Stomach smooth muscle (tissue), 2 donors: ENCODE results near the gene ROMO1.
A peak's percentile ranks its signal among the peaks of the same experiment; 100 is the strongest.

Source experiments
- H3K27ac ChIP-seq: one replicate; pipeline ENCODE4 v1.7.0; 2013; ENCODE audit warnings: mild to moderate bottlenecking, low read length, inconsistent platforms
- H3K27me3 ChIP-seq, 2 donors: one replicate each; pipeline ENCODE4 v1.7.0; 2013; ENCODE audit warnings: low read length in 2 of 2; ENCODE audit not compliant: insufficient read depth in 2 of 2, control insufficient read depth in 1 of 2
- H3K36me3 ChIP-seq, 2 donors: one replicate each; pipeline ENCODE4 v1.7.0; 2013; ENCODE audit warnings: low read length in 2 of 2; ENCODE audit not compliant: control insufficient read depth in 2 of 2, insufficient read depth in 2 of 2
- H3K4me1 ChIP-seq: one replicate; pipeline ENCODE4 v1.7.0; 2013; ENCODE audit warnings: low read length; ENCODE audit not compliant: control insufficient read depth, insufficient read depth
- H3K4me3 ChIP-seq, 2 donors: one replicate each; pipeline ENCODE4 v1.7.0; 2013; ENCODE audit warnings: low read length in 2 of 2
- H3K9ac ChIP-seq, 2 donors: one replicate each; pipeline ENCODE4 v1.7.0; 2013; ENCODE audit warnings: low read length in 2 of 2, mild to moderate bottlenecking in 1 of 2
- H3K9me3 ChIP-seq, 2 donors: one replicate each; pipeline ENCODE4 v1.7.0; 2013; ENCODE audit warnings: low read length in 2 of 2; ENCODE audit not compliant: control insufficient read depth in 2 of 2
- donor health status: healthy.
- donor health status: Pancreatic carcinoma.

Gene ROMO1

DNA sequence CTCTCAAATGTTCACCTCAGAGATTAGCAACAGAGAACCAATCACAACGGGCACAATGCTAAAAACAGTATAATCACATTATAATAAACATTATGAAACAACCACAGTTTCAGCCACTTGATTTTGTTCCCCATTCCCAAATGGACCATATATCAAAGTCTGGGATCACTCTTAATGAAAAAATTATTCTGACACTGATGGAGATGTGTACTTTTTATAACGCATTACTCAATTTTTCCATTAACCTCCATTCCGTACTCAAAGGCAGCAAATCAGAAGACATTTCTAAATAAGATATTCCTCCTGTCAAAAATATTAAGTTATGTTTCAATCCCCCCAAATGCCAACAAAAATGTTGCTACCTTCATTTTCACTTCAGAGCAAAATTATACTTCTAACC is 37.3 kb upstream of the ROMO1 start:
- H3K9me3 ChIP-seq = no peaks in the 10 kb centered on the region
- H3K9ac ChIP-seq = no peak overlapping the region
- no peaks in the 10 kb centered on the region for H3K27me3 ChIP-seq
- no peaks in the 10 kb centered on the region for H3K36me3 ChIP-seq
- no peak overlapping the region for H3K27ac ChIP-seq
- peaks cover 7% of the 10 kb centered on the region for H3K4me1 ChIP-seq
- H3K4me3 ChIP-seq = peak overlapping the region in 1 of 2 donors; percentile 97

DNA sequence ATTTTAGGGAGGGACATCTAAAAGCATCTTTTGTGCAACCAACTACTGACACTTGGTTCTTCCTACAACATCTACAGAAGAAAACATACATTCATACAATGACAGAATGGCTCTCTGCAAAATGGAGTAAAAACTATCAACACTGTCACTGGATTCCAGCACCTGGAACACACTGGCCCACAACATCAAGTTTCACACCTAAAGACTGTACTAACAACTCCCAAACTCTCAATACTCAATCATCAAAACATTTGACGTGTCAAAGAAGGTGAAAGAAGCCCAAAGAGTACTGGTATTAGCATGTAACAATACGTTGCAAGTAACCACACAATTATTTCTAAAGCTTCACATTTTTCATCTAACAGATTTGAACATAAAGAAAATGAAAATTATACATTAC is 36.7 kb upstream of the ROMO1 start:
- H3K36me3 ChIP-seq = no peaks in the 10 kb centered on the region
- H3K27ac ChIP-seq = no peak overlapping the region
- no peaks in the 10 kb centered on the region for H3K27me3 ChIP-seq
- H3K4me1 ChIP-seq = peaks cover 7% of the 10 kb centered on the region
- no peaks in the 10 kb centered on the region for H3K9me3 ChIP-seq
- H3K9ac ChIP-seq = peak overlapping the region in 1 of 2 donors; percentile 95
- H3K4me3 ChIP-seq = peak overlapping the region; percentile 97 to 99

DNA sequence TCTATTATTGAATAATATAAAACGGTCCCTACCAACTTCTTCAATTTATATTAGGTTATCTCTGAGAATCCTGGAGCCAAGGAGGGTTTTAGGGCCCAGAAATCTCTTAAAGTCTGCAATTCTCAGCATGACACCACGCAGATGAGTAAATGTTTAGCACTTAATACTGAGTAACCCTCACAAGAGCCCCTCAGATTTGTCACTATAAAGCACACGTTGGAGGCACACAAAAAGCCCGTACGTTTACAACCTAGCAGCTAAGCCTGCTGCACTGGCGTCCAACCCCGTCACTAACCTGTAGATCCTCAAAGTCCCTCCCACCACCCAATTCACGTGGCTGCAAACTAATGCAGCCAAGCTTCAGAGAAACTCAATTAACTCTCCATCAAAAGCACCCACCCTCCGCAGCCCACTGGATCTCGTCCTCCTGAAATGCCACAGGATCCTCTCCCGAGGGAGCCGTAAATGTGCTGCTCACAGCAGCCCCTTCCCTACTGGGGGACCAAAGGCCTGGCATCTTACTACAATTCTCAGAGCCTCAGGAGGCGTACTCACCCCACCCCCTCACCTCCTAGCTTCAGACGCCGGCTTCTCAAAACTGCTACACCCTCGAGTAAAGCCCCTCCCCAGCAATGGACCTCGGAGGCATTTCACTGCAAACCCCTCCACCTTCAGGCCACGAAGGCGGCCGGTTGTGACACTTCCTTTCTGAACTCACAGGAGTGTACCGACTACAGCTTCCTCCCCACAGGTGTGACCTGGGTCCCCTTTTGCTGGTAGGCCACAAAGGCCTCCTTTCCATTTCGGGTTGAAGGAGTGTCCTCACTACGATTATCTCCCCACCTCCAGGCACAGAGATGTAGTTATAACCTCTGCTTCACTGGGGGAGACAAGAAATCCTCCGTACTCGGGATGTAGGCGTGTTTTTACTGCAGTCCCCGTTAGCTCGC is 35.4 kb upstream of the ROMO1 start:
- H3K9me3 ChIP-seq = no peaks in the 10 kb centered on the region
- H3K4me3 ChIP-seq = peak overlapping the region; percentile 97 to 99
- H3K27ac ChIP-seq = peak overlapping the region; percentile 96
- peak overlapping the region; percentile 95 to 99 for H3K9ac ChIP-seq
- H3K36me3 ChIP-seq = peaks cover 1 to 2% of the 10 kb centered on the region in 2 donors
- peaks cover 7% of the 10 kb centered on the region for H3K4me1 ChIP-seq
- H3K27me3 ChIP-seq = no peaks in the 10 kb centered on the region

DNA sequence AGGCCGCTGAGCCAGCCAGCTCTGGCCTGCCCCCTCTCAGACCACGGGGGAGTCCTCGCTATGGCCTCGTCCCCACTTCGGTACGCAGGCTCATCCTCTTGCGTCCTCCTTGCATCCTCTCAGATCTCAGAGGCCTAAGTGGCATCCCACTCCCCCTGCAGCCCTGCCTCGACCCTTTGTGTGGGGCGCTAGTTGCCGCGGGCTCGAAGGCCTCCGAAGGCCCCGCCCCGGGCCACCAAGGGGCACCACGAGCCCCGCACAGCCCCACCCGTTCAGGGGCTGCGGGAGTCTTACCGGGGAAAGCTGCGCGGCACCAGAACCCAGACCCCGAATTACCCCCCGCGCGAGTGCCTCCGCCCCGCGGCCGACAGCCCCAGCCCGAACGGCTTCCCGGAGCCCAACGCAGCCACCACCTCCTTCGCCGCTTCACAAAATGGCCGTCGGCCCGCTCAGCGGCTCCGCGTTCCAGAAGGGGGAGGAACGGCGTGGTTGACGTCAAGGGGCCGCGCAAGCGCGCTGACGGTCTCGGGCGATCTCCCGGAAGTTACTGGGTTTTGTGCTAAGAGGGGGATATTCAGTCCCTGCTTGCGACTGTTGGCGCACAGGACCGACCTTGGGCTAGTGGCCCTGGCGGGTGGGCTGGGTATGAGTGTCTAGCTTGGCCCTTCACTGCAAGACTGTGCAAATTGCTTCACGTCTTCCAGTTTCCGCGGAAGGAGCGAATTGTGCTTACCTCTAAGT is 34.6 kb upstream of the ROMO1 start, which contains the start of the genes CPNE1 and RBM12:
CPNE1 (minus strand) TSS at position 435 of the 741 bp plus-strand sequence. CDS start 31,977 bp downstream, outside the sequence.
RBM12 (minus strand) TSS at position 435 of the 741 bp plus-strand sequence. CDS start 9,578 bp downstream, outside the sequence.
- Histone ChIP-seq H3K4me3 (peak within 1 kb of the TSS; percentile 97 to 99), H3K36me3 (peaks cover 9 to 10% of the 10 kb centered on the region in 2 donors), H3K27ac (peak within 1 kb of the TSS; percentile 96), H3K4me1 (peaks cover 7% of the 10 kb centered on the region), H3K9ac (peak within 1 kb of the TSS; percentile 95 to 99), H3K27me3 (no peaks in the 10 kb centered on the region), H3K9me3 (no peaks in the 10 kb centered on the region)

DNA sequence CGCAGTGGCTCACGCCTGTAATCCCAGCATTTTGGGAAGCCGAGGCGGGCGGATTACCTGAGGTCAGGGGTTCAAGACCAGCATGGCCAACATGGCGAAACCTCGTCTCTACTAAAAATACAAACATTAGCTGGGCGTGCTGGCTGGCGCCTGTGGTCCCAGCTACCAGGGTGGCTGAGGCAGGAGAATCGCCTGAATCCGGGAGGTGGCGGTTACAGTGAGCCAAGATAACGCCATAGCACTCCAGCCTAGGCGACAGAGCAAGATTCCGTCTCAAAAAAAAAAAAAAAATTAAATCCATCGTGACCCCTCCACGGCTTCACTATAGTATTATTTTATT is 33.3 kb upstream of the ROMO1 start:
- Histone ChIP-seq H3K27ac (no peak overlapping the region), H3K27me3 (no peaks in the 10 kb centered on the region), H3K9me3 (no peaks in the 10 kb centered on the region), H3K4me1 (peaks cover 7% of the 10 kb centered on the region), H3K36me3 (peaks cover 21 to 22% of the 10 kb centered on the region in 2 donors), H3K9ac (no peak overlapping the region), H3K4me3 (no peak overlapping the region)

DNA sequence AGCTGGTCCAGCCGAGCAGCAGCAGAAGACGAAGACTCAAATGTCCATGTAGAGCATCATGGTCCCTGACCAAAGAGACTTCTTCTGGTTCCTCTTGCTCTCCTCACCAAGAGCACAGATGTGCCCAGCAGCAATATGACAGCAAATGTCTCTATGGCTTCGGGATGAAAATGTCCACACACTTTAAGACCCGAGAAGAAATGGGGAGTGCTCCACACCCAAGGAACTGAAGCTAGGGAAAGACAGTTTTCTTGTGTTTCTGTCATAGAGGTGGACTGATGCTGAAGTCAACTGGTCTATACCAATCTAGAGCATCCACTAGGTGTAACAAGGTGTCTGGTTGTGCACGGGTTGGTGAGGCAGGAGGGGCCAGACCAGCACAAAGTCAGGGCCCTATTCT is 30.0 kb upstream of the ROMO1 start:
- Histone ChIP-seq H3K9ac (no peak overlapping the region), H3K27ac (no peak overlapping the region), H3K4me1 (no peaks in the 10 kb centered on the region), H3K4me3 (no peak overlapping the region), H3K36me3 (peaks cover 41% of the 10 kb centered on the region in 2 donors), H3K27me3 (no peaks in the 10 kb centered on the region), H3K9me3 (no peaks in the 10 kb centered on the region)

DNA sequence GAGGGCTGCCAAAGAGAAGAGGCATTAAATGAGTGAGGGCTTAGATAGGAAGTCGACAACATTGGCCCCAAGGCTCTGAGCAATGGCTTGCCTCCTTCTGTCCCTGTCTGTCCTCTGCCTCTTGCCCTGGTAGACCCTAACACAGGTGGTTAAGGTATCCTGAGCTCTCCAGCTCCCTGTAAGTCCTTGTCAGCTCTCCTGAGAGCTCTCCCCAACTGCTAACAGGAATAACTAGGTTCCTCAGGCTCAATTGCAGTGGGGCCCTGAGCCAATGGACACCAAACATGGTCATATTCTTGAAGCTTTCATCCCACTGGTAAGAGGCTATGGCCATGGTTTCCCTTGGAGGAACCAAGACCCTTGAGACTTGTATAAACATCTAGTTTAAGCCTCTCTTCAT is 29.5 kb upstream of the ROMO1 start:
- no peaks in the 10 kb centered on the region for H3K27me3 ChIP-seq
- no peak overlapping the region for H3K9ac ChIP-seq
- peaks cover 44 to 46% of the 10 kb centered on the region in 2 donors for H3K36me3 ChIP-seq
- no peak overlapping the region for H3K27ac ChIP-seq
- no peaks in the 10 kb centered on the region for H3K9me3 ChIP-seq
- no peaks in the 10 kb centered on the region for H3K4me1 ChIP-seq
- H3K4me3 ChIP-seq = no peak overlapping the region

DNA sequence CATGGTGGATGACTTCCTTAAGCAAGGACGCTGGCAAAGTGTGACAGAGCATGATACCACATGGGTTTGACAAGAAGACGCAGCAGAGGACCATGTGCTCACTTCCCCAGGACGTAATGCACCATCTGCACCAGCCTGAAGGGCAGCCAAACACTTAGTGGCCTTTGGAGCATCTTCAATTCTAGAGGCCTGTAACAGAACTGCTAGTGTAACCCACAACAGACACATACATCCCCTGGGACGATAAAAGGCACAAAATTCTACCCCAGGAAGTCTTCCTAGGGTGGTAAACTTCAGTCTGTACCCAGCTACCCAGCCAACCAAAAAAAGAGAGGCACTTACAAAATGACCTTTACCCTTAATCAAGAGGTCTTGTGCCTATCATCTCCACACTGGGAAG is 25.3 kb upstream of the ROMO1 start:
- H3K9ac ChIP-seq = no peak overlapping the region
- no peak overlapping the region for H3K27ac ChIP-seq
- H3K36me3 ChIP-seq = peaks cover 42 to 44% of the 10 kb centered on the region in 2 donors
- H3K4me3 ChIP-seq = no peak overlapping the region
- no peaks in the 10 kb centered on the region for H3K4me1 ChIP-seq
- no peaks in the 10 kb centered on the region for H3K27me3 ChIP-seq
- no peaks in the 10 kb centered on the region for H3K9me3 ChIP-seq

DNA sequence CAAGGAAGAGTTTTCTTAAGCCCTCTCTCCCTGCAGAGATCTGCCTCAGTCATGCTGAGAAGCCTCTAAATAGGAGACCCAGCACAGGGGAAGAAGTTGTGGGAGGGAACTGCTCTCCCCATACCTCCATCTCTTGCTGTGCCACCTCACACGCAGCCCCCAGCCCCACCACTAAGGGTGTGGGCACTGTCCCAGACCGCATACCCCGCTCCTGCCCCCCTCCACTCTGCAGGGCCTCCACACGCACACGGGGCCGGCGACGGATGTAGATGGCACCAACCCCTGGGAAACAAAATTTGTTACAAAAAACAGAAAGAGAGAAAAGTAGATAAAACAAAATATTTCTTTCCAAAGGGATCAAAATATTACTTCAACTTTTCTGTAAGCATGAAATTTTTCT is 24.3 kb upstream of the ROMO1 start:
- no peak overlapping the region for H3K4me3 ChIP-seq
- no peaks in the 10 kb centered on the region for H3K9me3 ChIP-seq
- no peaks in the 10 kb centered on the region for H3K27me3 ChIP-seq
- H3K36me3 ChIP-seq = peaks cover 32 to 34% of the 10 kb centered on the region in 2 donors
- no peak overlapping the region for H3K27ac ChIP-seq
- H3K9ac ChIP-seq = no peak overlapping the region
- no peaks in the 10 kb centered on the region for H3K4me1 ChIP-seq

DNA sequence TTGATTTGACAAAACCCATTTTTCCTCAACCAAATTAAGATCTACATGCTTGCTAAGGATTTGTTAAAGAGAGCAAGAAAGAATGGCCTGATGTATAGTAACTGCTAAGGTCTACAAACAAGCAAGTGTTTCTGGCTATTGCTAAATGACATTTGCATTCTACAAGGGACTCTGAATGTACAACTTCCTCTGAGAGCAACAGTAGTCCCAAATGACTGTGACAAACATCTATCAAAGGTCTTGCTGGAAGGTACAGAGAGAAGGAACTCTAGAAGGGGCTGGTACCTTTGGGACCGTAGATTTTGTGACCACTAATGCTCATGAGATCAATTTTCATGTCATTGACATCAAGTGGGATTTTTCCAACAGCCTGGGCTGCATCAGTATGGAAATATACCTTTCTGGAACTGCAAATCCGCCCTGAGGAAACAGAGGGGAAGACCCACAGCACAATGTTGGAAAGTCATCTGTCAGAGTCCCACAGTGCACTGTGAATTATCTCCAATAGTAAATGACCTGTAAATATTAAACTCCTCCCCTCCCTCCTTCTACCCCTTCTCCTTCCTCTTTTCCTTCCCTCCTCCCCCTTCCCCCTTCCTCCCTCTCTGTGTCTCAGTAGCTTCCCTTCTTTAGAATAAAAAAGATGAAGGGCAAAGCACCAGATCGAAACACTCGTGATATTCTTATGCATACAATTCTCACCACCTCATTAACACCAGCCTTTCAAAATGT is 18.6 kb upstream of the ROMO1 start:
- H3K27ac ChIP-seq = peak overlapping the region; percentile 50
- peaks cover 4% of the 10 kb centered on the region for H3K4me1 ChIP-seq
- H3K9ac ChIP-seq = no peak overlapping the region
- H3K27me3 ChIP-seq = no peaks in the 10 kb centered on the region
- H3K9me3 ChIP-seq = no peaks in the 10 kb centered on the region
- H3K36me3 ChIP-seq = peaks cover 0 to 3% of the 10 kb centered on the region in 2 donors
- no peak overlapping the region for H3K4me3 ChIP-seq
